Upper lobe of left lung (tissue), 6 donors: ENCODE measurements around the gene RRH. TPM values are rescaled to one million over a fixed set of nuclear protein-coding genes. Genes with fewer than 3 reads are reported as not detected.
"Not testable (repeated sequence)": the region's sequence is repeated elsewhere in the genome, so short reads cannot be mapped to it uniquely, and the experiment has no call there.

ENCODE experiments used
- ATAC-seq, 2 donors: fragments of 200-7000 bp; cut with Tn5 transposase; one replicate each; pipeline ENCODE4 v1.9.1; 2022; ENCODE audit warnings: mild to moderate bottlenecking in 2 of 2, moderate library complexity in 2 of 2; ENCODE audit not compliant: low FRiP score in 2 of 2
- DNase-seq, 2 donors: peaks; one replicate each; pipeline ENCODE4 v3.0.0-alpha.2; 2019 to 2020
- H3K27ac ChIP-seq, 4 donors: fragments of 200-600 bp; sonication (generic); one replicate each; pipeline ENCODE4 v1.5.1; 2016 to 2019
- H3K27me3 ChIP-seq, 4 donors: fragments of 200-600 bp; sonication (generic); one replicate each; pipeline ENCODE4 v1.5.1; 2017 to 2019
- H3K36me3 ChIP-seq, 4 donors: fragments of 200-600 bp; sonication (generic); one replicate each; pipeline ENCODE4 v1.5.1; 2016 to 2019
- H3K4me1 ChIP-seq, 4 donors: fragments of 200-600 bp; sonication (generic); one replicate each; pipeline ENCODE4 v1.5.1; 2018 to 2019
- H3K4me3 ChIP-seq, 4 donors: fragments of 200-600 bp; sonication (generic); one replicate each; pipeline ENCODE4 v1.5.1; 2017 to 2019; ENCODE audit warnings: mild to moderate bottlenecking in 2 of 4, moderate library complexity in 1 of 4
- H3K9me3 ChIP-seq, 4 donors: fragments of 200-600 bp; sonication (generic); one replicate each; pipeline ENCODE4 v1.5.1; 2018 to 2019
- CTCF ChIP-seq, 6 experiments: fragments of 450-650 bp in 4 of 6; fragments of 200-600 bp in 2 of 6; sonication (generic) in 2 of 6; IDR thresholded peaks; one replicate each; pipeline ENCODE4 v1.5.1; 2016 to 2019; ENCODE audit warnings: antibody characterized with exemption in 6 of 6
- EP300 ChIP-seq, 4 donors: sonication (generic); formaldehyde crosslinking; IDR thresholded peaks; one replicate each; pipeline ENCODE4 v1.5.1; 2017; ENCODE audit warnings: antibody characterized with exemption in 4 of 4, control low read depth in 2 of 4
- POLR2A ChIP-seq, 4 donors: fragments of 450-650 bp; IDR thresholded peaks; one replicate each; pipeline ENCODE4 v1.5.1; 2016 to 2017; ENCODE audit warnings: antibody characterized with exemption in 4 of 4, mild to moderate bottlenecking in 2 of 4
- POLR2AphosphoS5 ChIP-seq, 2 donors: sonication (generic); formaldehyde crosslinking; IDR thresholded peaks; one replicate each; pipeline ENCODE4 v1.5.1; 2017; ENCODE audit warnings: antibody characterized with exemption in 2 of 2
- WGBS, 2 donors: methylation state at CpG; one replicate each; pipeline ENCODE4 v1.1.5; 2017 to 2018; 5-methylcytosine and 5-hydroxymethylcytosine counted together
- total RNA-seq, 6 donors: library from RNA; depleted of rRNA in 4 of 6; stranded (reverse); fragments of >200 nt in 4 of 6; gene quantifications; one replicate each; pipeline versions ENCODE4 v1.1.0 to v1.2.1, GENCODE V29; 2016 to 2021
- donor health status: DM: no; HTN: no; CAD: no; lungs with moderate emphysema.
- donor health status: DM: no; HTN: yes; CAD: no; lungs with severe emphysema.

Gene RRH
- under 1 TPM in 1 of 6 donors, not detected in 5; 0.46 TPM for total RNA-seq

- H3K36me3 ChIP-seq = peaks cover 0 to 28% (median 5%) of the 10 kb centered on the region in 4 donors
- WGBS, 2 donors = 98 to 99% methylated on average over 2 of the region's 2 CpGs
- ATAC-seq (no peak), DNase-seq (no peak)
- no peak for TF ChIP-seq EP300 (IDR thresholded peaks at IDR 0.05)
- no peak for TF ChIP-seq POLR2A (IDR thresholded peaks at IDR 0.05)
- TF ChIP-seq CTCF (IDR thresholded peaks at IDR 0.05) = no peak
- no peak for TF ChIP-seq POLR2AphosphoS5 (IDR thresholded peaks at IDR 0.05)
- no peaks in the 10 kb centered on the region for H3K9me3 ChIP-seq
- H3K4me1 ChIP-seq = no peaks in the 10 kb centered on the region
- H3K27ac ChIP-seq = no peak within 1 kb of the TSS
- H3K4me3 ChIP-seq = no peak within 1 kb of the TSS
- H3K27me3 ChIP-seq = no peaks in the 10 kb centered on the region
Measured at GRCh38 chr4:109827672-109828071, at the start of gene RRH. RRH (plus strand) TSS chr4:109827972; CDS start chr4:109828028, 56 bp downstream.

GRCh38 chr4:109782092-109782491 lies 45.7 kb upstream of the RRH start:
- WGBS, 2 donors = 79 to 82% methylated on average over 2 of the region's 2 CpGs
- not testable (repeated sequence) for H3K4me3 ChIP-seq, DNase-seq, H3K27ac ChIP-seq, ATAC-seq, H3K4me1 ChIP-seq, H3K36me3 ChIP-seq, H3K27me3 ChIP-seq, H3K9me3 ChIP-seq

GRCh38 chr4:109786846-109787245 lies 40.9 kb upstream of the RRH start:
- H3K4me1 ChIP-seq = no peaks in the 10 kb centered on the region
- H3K4me3 ChIP-seq = no peak overlapping the region
- H3K27ac ChIP-seq = no peak overlapping the region
- ATAC-seq (no peak), DNase-seq (no peak)
- H3K36me3 ChIP-seq = no peaks in the 10 kb centered on the region
- no peaks in the 10 kb centered on the region for H3K9me3 ChIP-seq
- TF ChIP-seq EP300 (IDR thresholded peaks at IDR 0.05) (no peak), POLR2A (IDR thresholded peaks at IDR 0.05) (no peak), CTCF (IDR thresholded peaks at IDR 0.05) (no peak), POLR2AphosphoS5 (IDR thresholded peaks at IDR 0.05) (no peak)
- H3K27me3 ChIP-seq = no peaks in the 10 kb centered on the region
- 78 to 85% methylated on average over 1 of the region's 1 CpG for WGBS, 2 donors

GRCh38 chr4:109787807-109788206 lies 40.0 kb upstream of the RRH start:
- no peaks in the 10 kb centered on the region for H3K4me1 ChIP-seq
- H3K4me3 ChIP-seq = no peak overlapping the region
- 76 to 77% methylated on average over 1 of the region's 1 CpG for WGBS, 2 donors
- H3K36me3 ChIP-seq = no peaks in the 10 kb centered on the region
- ATAC-seq = no peak
- H3K9me3 ChIP-seq = no peaks in the 10 kb centered on the region
- TF ChIP-seq EP300 (IDR thresholded peaks at IDR 0.05) (no peak), POLR2AphosphoS5 (IDR thresholded peaks at IDR 0.05) (no peak), CTCF (IDR thresholded peaks at IDR 0.05) (no peak), POLR2A (IDR thresholded peaks at IDR 0.05) (no peak)
- H3K27ac ChIP-seq = no peak overlapping the region
- H3K27me3 ChIP-seq = no peaks in the 10 kb centered on the region
- peak in 1 of 2 donors; percentile 36 for DNase-seq

DNA sequence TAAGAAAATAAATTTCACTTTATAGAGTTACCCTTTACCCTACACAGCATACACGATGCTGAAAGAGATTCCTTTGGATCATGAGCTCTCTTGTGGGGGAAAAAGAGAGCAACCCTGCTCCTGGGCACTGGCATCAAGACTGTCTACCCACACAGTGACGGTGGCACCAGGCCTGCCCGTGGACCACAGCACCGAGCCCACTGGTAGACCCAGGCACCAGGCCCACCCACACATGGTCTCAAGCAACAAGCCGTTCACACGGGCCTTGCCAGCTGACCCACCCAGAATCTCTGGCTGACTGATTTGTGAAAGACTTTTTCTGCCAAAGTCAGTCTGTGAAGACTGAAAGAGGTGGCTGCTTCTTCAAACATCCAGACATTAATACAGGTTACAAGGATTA lies 32.7 kb upstream of the RRH start:
- Histone ChIP-seq H3K9me3 (peaks cover 3 to 14% (median 9%) of the 10 kb centered on the region in 4 donors), H3K4me1 (peaks cover 0 to 5% (median 0%) of the 10 kb centered on the region in 4 donors), H3K4me3 (no peak overlapping the region), H3K27ac (no peak overlapping the region), H3K36me3 (no peaks in the 10 kb centered on the region), H3K27me3 (no peaks in the 10 kb centered on the region)
- ATAC-seq (no peak), DNase-seq (peak in 1 of 2 donors; percentile 48)
- TF ChIP-seq CTCF (IDR thresholded peaks at IDR 0.05) (no peak), POLR2AphosphoS5 (IDR thresholded peaks at IDR 0.05) (no peak), EP300 (IDR thresholded peaks at IDR 0.05) (no peak), POLR2A (IDR thresholded peaks at IDR 0.05) (no peak)
- WGBS, 2 donors = 96 to 98% methylated on average over 4 to 6 of the region's 6 CpGs
